Measurements from ENCODE around the gene CELSR3. TPM values are rescaled to one million over a fixed set of nuclear protein-coding genes. Genes with fewer than 3 reads are reported as not detected.
A peak's percentile ranks its signal among the peaks of the same experiment; 100 is the strongest.

Gene CELSR3
- total RNA-seq, 2 experiments from 2014 or later = 20.9 to 24.0 TPM

DNA sequence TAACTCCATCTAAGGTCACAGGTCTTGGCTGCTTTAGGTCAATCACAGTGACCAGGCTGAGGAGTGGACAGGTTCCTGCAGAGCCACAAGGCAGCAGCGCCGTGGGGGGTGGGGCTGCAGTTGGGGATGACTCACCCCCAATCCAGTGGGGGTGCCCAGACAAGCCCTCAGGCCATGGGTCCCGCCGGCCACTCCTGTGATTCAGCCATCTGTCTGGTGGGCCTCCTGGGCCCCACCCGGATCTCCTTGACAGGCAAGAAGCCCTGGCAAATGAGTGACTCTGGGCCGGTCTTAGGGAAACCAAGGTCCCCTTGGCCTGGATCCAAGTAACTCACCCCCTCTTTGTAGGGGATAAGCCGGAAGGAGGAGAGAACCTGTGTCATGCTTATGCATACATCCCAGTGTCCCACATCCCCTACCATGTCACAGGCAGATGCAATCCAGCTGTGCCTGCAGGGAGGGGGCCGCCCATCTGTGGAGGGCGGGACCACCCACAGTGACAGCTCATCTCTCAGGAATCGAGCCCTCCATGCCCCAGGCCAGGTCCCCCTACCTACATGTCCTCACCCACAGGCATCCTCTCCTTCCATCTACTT, 67.1 kb downstream of the CELSR3 start:
- CTCF ChIA-PET = no interaction called here
- Mint-ChIP-seq H3K4me3 (no peak overlapping the region), H3K4me1 (no peaks in the 10 kb centered on the region), H3K27me3 (peaks cover 25% of the 10 kb centered on the region), H3K9me3 (ENCODE audit: low read depth) (no peaks in the 10 kb centered on the region), H3K27ac (no peak overlapping the region), H3K36me3 (peaks cover 5% of the 10 kb centered on the region)
- DNase-seq (no peak), ATAC-seq (peak; percentile 7)

DNA sequence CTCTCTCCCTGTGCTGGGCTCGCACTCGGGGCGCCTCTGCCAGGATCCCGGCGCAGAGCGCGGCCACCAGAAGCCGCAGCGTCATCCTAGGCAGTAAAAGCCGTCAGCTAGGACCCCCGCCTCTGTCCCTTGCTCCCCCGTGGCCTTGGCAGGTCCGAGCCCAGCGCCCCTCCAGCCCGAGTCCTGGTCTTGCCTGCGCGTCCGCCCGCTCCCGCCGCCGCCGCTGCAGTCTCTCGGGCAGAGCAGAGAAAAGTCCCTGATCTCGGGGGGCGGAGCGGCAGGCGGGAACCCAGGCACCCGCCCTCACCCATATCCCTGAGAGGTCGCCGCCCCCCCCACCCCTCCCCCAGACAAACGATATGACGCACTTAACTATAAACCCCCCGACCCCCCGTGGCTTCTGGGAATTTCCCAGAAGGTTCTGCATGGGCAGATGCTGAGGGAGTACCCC, 67.6 kb downstream of the CELSR3 start, which contains the start of gene COL7A1:
TSS of gene COL7A1 (minus strand) at position 255 of the 451 bp plus-strand sequence. CDS start at position 85, 170 bp downstream.
- no peak for DNase-seq
- H3K4me3 Mint-ChIP-seq = no peak within 1 kb of the TSS
- no peak within 1 kb of the TSS for H3K27ac Mint-ChIP-seq
- CTCF ChIA-PET = no interaction called here
- no peaks in the 10 kb centered on the region for H3K9me3 Mint-ChIP-seq (ENCODE audit: low read depth)
- no peak for ATAC-seq
- H3K27me3 Mint-ChIP-seq = peaks cover 25% of the 10 kb centered on the region
- H3K36me3 Mint-ChIP-seq = peaks cover 3% of the 10 kb centered on the region
- H3K4me1 Mint-ChIP-seq = no peaks in the 10 kb centered on the region

DNA sequence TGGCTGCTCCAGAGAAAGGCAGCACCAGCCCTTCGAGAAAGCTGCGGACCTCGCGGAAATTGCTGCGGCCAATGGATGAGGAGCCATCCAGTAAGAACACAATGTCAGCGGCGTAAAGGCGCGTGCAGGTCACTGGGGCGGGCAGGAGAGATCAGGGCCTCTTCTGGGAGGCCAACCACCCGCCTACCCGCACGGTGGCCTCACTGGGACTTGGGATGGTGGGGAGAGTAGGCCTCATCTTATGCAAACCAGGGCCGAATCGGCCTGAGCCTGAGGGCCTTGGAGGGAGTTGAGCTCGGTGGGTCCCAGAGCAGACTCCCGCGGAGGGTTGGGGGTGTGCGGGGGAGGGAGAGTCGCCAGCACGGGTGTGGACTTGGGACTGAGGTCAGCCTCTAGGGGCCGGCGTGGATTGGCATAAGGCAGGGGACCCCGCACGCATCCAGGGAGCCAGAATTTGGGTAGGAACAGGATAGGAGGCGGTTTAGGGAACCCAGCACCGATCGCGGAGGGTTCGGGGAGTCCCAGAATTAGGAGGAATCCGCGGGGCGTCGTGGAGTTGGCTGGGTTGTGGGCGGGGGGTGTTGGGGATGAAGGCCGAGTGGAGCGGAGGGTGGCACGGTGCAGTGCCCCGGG, 68.2 kb downstream of the CELSR3 start:
- no peaks in the 10 kb centered on the region for H3K4me1 Mint-ChIP-seq
- H3K9me3 Mint-ChIP-seq (ENCODE audit: low read depth) = no peaks in the 10 kb centered on the region
- CTCF ChIA-PET = no interaction called here
- DNase-seq (no peak), ATAC-seq (no peak)
- H3K27me3 Mint-ChIP-seq = peaks cover 29% of the 10 kb centered on the region
- H3K36me3 Mint-ChIP-seq = peaks cover 2% of the 10 kb centered on the region
- no peak overlapping the region for H3K4me3 Mint-ChIP-seq
- no peak overlapping the region for H3K27ac Mint-ChIP-seq

DNA sequence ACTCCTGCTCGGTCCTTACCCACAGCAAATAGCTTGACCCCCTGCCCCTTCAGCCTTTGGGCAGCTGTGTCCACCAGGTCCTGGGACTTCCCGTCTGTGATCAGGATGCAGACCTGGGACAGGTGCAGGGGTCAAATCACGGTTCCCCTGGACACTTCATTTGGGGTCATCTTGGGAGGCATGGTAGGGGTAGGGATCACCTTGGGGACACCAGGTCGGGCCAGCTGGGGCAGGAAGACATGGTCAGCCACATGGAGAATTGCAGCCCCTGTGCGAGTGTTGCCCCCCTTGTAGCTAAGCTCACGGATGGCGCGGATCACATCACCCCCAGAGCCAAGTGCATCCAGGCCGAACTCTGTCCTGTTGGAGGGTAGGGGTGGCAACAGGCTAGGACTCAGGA, 69.3 kb downstream of the CELSR3 start:
- Mint-ChIP-seq H3K27me3 (peaks cover 36% of the 10 kb centered on the region), H3K4me1 (no peaks in the 10 kb centered on the region), H3K4me3 (no peak overlapping the region)

DNA sequence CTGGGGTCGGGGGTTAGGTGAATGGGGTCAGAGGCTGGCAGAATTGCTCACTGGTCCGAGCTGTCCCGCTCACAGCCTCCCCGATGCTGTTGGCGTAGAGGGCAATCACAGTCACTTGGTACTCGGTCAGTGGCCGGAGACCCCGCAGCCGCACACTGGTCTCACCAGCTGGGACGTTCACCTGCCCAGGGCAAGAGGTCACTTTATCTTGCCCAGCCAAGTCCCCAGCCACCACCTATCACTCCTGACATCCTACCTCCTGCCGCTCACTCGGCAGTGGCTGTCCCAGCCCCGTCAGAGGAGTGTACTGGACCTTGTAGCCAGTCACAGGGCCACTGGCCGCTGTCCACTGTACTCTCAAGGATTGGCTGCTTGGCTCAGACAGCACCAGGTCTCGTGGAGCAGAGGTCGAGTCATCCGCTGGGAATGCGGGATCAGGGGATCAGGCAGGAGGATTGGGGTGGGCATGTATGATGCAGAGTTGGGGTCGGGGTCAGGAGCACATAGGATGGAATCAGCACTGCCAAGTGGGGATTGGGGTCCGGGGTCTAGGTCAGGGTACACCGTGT, 70.1 kb downstream of the CELSR3 start:
- CTCF ChIA-PET = interaction anchor here (0.6 kb wide), 1 partner anchor 271 kb away, joined by 3 read pairs; no protein-coding TSS in a partner anchor
- H3K27me3 Mint-ChIP-seq = peaks cover 36% of the 10 kb centered on the region

More for the DNA sequence above, 69.3 kb downstream of the CELSR3 start:
- no peak overlapping the region for H3K27ac Mint-ChIP-seq
- DNase-seq = no peak
- no peak for ATAC-seq
- CTCF ChIA-PET = interaction anchor here (0.6 kb wide), 1 partner anchor 271 kb away, joined by 3 read pairs; no protein-coding TSS in a partner anchor
- H3K36me3 Mint-ChIP-seq = no peaks in the 10 kb centered on the region
- H3K9me3 Mint-ChIP-seq (ENCODE audit: low read depth) = no peaks in the 10 kb centered on the region

DNA sequence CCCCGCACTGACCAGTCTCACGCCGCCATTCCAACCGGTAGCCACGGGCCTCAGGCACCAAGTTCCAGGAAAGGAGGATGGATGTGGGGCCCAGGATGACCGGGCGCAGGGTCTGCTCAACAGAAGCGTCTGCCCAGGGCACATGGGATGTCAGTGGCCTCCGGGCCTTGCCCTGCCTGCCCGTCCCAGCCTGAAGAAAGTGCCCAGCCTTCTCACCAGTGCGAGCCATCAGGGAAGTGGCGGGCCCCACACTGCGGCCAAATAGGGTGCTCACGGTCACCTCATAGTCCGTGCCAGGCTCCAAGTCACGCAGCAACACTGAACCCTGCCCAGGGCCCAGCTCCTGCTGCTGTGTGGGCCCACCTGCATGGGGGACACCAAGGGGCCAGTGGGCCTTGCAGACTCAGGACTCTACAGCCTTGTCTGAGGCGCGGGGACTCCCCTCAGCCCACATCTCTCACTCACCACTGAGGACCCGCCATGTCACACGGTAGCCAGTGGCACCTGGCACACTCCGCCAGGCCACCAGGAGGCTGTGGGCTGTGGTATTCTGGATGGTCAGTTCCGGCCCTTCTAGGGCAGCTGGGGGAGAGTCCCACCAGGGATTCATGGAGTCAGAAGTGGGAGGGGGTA, 70.7 kb downstream of the CELSR3 start:
- no peaks in the 10 kb centered on the region for H3K9me3 Mint-ChIP-seq (ENCODE audit: low read depth)
- H3K4me3 Mint-ChIP-seq = no peak overlapping the region
- no peaks in the 10 kb centered on the region for H3K4me1 Mint-ChIP-seq
- H3K27me3 Mint-ChIP-seq = peaks cover 36% of the 10 kb centered on the region
- DNase-seq (no peak), ATAC-seq (no peak)
- CTCF ChIA-PET = no interaction called here
- H3K27ac Mint-ChIP-seq = no peak overlapping the region
- no peaks in the 10 kb centered on the region for H3K36me3 Mint-ChIP-seq

More for the DNA sequence above, 70.1 kb downstream of the CELSR3 start:
- Mint-ChIP-seq H3K4me1 (no peaks in the 10 kb centered on the region), H3K36me3 (no peaks in the 10 kb centered on the region), H3K9me3 (ENCODE audit: low read depth) (no peaks in the 10 kb centered on the region), H3K27ac (no peak overlapping the region), H3K4me3 (no peak overlapping the region)
- DNase-seq = no peak
- no peak for ATAC-seq

DNA sequence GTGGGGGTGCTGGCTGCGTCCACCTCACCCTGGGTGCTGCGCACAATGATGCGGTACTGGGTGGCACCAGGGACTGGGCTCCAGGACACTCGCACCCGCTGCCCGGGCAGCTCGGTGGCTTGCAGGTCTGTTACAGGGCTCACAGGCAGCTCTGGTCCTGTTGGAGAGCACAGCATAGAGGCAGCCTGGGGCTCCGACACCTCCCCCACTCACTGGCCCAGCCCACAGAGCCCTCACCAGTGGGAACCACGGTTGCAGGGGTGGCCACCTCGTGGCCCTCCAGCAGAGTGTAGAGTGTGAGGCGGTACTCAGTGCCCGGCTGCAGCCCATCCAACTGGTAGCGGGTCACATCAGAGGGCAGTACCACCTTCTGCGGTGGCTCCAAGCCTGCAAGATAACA, 71.2 kb downstream of the CELSR3 start:
- Mint-ChIP-seq H3K4me1 (no peaks in the 10 kb centered on the region), H3K27ac (no peak overlapping the region), H3K27me3 (peaks cover 36% of the 10 kb centered on the region), H3K4me3 (no peak overlapping the region), H3K9me3 (ENCODE audit: low read depth) (no peaks in the 10 kb centered on the region), H3K36me3 (no peaks in the 10 kb centered on the region)
- ATAC-seq (no peak), DNase-seq (no peak)
- CTCF ChIA-PET = no interaction called here

DNA sequence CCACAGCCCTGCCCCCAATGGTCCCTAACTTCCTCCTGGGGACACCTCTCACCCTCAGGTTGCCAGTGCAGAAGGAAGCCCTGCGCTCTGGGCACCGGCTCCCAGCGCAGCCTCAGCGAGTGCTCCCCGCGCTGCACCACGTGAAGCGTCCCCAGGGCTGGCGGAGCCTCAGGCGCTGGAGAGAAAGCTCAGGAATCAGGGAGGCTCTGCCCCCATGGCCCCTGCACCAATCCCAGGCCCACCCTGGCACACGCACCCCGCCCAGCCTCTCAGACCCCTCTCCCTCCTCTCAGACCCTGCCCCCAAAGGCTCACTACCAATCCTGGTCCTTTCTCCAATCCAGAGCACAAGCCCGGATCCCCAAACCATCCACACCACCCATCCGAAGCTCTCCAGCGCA, 74.5 kb downstream of the CELSR3 start:
- no peak for ATAC-seq
- CTCF ChIA-PET = no interaction called here
- Mint-ChIP-seq H3K4me1 (peaks cover 2% of the 10 kb centered on the region), H3K4me3 (no peak overlapping the region), H3K36me3 (no peaks in the 10 kb centered on the region), H3K9me3 (ENCODE audit: low read depth) (no peaks in the 10 kb centered on the region), H3K27ac (no peak overlapping the region), H3K27me3 (peaks cover 17% of the 10 kb centered on the region)
- DNase-seq = no peak

DNA sequence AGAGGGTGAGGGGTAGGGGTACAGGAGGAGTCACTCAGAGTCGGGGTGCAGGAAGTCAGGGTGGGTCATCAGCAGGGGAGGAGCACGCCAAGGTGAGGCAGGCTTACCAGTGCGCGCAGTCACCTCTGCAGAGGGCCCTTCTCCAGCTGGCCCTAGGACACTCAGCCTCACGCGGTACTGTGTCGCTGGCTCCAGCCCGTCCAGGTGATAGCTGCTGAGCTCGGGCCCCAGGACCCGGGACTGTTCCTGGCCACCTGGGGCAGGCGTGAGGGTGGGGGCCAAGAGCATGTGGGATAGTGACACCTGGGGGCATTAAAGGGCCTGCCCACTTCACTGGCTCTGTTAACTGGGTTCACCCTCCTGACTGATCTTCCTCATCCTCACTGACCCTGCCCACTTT, 75.0 kb downstream of the CELSR3 start:
- Mint-ChIP-seq H3K36me3 (no peaks in the 10 kb centered on the region), H3K27ac (no peak overlapping the region), H3K9me3 (ENCODE audit: low read depth) (no peaks in the 10 kb centered on the region), H3K4me3 (no peak overlapping the region), H3K4me1 (peaks cover 2% of the 10 kb centered on the region), H3K27me3 (peaks cover 13% of the 10 kb centered on the region)
- ATAC-seq (no peak), DNase-seq (no peak)
- CTCF ChIA-PET = no interaction called here

Small RNA genes within 50 kb of the gene (microRNA-seq; reads per million reads assigned to microRNA genes)
- not detected for gene MIR4793

Other genes starting within 250 kb of the CELSR3 start
- gene PLXNB1, start 232.8 kb downstream of the CELSR3 start, total RNA-seq = 1 to 10 TPM; 1.8 to 4.0 TPM
- gene CCDC51, start 222.8 kb downstream of the CELSR3 start, total RNA-seq = 10 to 100 TPM; 18.4 to 21.9 TPM
- 100 to 1,000 TPM; 219 to 298 TPM for gene TMA7, start 222.6 kb downstream of the CELSR3 start, total RNA-seq
- gene ATRIP, start 216.1 kb downstream of the CELSR3 start, total RNA-seq = 10 to 100 TPM; 20.9 to 21.2 TPM
- 100 to 1,000 TPM; 198 to 313 TPM for gene SHISA5, start 158.7 kb downstream of the CELSR3 start, total RNA-seq
- gene PFKFB4, start 106.1 kb downstream of the CELSR3 start, total RNA-seq = 10 to 100 TPM; 12.2 to 26.9 TPM
- gene UCN2, start 99.1 kb downstream of the CELSR3 start, total RNA-seq = not detected
- gene COL7A1, start 67.6 kb downstream of the CELSR3 start, total RNA-seq = 1 to 10 TPM; 1.1 TPM
- 100 to 1,000 TPM; 201 to 220 TPM for gene UQCRC1, start 53.2 kb downstream of the CELSR3 start, total RNA-seq
- gene TMEM89, start 41.1 kb downstream of the CELSR3 start, total RNA-seq = under 1 TPM in 1 of 2 experiments, not detected in 1; 0.73 TPM
- 10 to 100 TPM; 44.9 to 59.0 TPM for gene SLC26A6, start 27.4 kb downstream of the CELSR3 start, total RNA-seq
- gene NCKIPSD, start 23.0 kb upstream of the CELSR3 start, total RNA-seq = 10 to 100 TPM; 33.4 to 43.0 TPM
- 10 to 100 TPM; 65.3 to 69.7 TPM for gene IP6K2, start 54.3 kb upstream of the CELSR3 start, total RNA-seq
- gene PRKAR2A, start 185.0 kb upstream of the CELSR3 start, total RNA-seq = 10 to 100 TPM; 27.9 to 33.0 TPM
- 10 to 100 TPM; 26.7 to 35.6 TPM for gene SLC25A20, start 236.0 kb upstream of the CELSR3 start, total RNA-seq

Data from activated CD8-positive, alpha-beta memory T cell treated with anti-CD3 and anti-CD28 coated beads, Interleukin-2, amount 10 ng/mL, durations not matched to agents 7 days and 5 days (primary cell).